ENCODE measurements around the gene USE1. TPM values are rescaled to one million over a fixed set of nuclear protein-coding genes. Genes with fewer than 3 reads are reported as not detected.

USE1 gene
- total and polyA plus RNA-seq, 2 experiments from 2014 or later, result 15.5 to 19.4 TPM

DNA sequence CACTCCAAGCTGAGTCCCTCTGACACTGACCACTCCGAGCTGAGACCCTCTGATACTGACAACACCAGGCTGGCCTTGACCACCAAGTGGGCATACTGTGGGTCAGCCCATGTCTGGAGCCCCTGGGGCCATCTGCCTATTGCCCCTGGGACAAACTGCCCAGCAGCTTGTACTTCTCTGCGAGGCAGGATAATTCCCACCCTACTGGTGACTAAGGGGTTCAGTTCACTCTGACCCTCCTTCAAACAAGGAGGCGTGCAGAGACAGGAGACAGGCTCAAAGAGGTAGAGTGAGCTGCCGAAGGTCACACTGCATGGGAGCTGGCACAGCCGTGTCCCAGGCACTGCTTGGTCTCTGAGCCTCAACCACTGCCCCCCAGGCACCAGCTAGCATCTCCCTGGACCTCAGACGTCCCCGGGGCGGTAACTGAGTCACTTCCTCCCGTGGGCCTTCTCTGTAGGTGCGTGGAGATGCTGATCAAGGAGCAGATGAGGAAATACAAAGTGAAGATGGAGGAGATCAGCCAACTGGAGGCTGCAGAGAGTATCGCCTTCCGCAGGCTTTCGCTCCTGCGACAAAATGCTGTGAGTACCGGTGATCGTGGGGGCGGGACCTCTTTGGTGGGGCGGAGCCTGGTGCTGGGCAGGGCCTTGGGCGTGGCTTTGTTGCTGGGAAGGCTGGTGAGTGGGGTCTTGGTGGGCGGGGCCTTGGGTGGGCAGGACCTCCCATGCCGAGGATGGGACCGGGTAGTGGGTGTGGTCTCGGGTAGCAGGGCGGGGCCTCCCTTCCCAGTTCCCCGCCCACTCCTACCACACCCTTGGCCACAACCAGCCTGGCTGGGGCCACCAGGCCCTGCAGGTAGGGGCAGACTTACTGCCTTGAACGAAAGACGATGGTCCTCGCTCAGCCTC, 5.8 kb upstream of the USE1 start:
- H3K27ac Mint-ChIP-seq, result no peak overlapping the region
- H3K4me2 ChIP-seq, result no peak overlapping the region

DNA sequence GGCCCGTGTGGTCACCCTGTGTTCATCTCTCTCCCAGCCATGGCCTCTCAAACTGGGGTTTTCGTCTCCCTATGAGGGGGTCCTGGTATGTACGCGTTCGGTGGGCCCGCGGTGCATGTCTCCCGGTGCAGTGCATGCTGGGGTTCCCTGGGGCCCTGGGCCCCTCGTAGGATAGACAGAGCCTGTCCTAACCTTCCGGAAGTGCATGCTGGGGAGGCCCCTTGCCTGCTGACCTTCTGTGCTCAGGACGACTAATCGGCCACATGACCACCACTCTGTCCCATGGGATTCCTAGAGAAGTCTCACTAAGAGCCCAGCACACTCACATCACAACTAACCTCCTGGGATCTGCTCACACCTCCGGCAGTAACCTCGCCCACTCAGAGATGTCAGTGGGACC, 4.9 kb upstream of the USE1 start:
- ATAC-seq (no peak), DNase-seq (ENCODE audit: low spot score) (no peak)
- no peak overlapping the region for H3K4me3 ChIP-seq
- no peaks in the 10 kb centered on the region for H3K36me3 ChIP-seq (ENCODE audit: insufficient read depth)
- H3K27ac ChIP-seq (ENCODE audit: low read depth), result 0 out of 2 replicates have a peak overlapping the region, but pooled peaks have one; percentile 45
- Mint-ChIP-seq H3K27me3 (ENCODE audit: insufficient read depth, low read depth, poor library complexity) (peaks cover 19% of the 10 kb centered on the region), H3K27ac (no peak overlapping the region), H3K4me3 (no peak overlapping the region; the same call in 2 of the 3 replicates), H3K36me3 (ENCODE audit: low read depth) (peaks cover 31% of the 10 kb centered on the region), H3K4me1 (peaks cover 16% of the 10 kb centered on the region), H3K9me3 (no peaks in the 10 kb centered on the region; the same call in 2 of the 3 replicates)
- H2AFZ ChIP-seq, result no peak overlapping the region
- no peak overlapping the region for H3K4me2 ChIP-seq
- no peaks in the 10 kb centered on the region for H3K79me2 ChIP-seq (replicated peaks; ENCODE audit: insufficient read depth)
- H3F3A ChIP-seq (replicated peaks; ENCODE audit: low read depth), result peaks cover 18% of the 10 kb centered on the region
- H4K20me1 ChIP-seq (replicated peaks; ENCODE audit: insufficient read depth), result no peaks in the 10 kb centered on the region
- peaks cover 9% of the 10 kb centered on the region for H3K4me1 ChIP-seq (ENCODE audit: insufficient read depth)
- H3K9me2 ChIP-seq (ENCODE audit: insufficient read depth), result no peaks in the 10 kb centered on the region
- H3K27me3 ChIP-seq (ENCODE audit: insufficient read depth), result no peaks in the 10 kb centered on the region
- TF ChIP-seq, protein P1, sequence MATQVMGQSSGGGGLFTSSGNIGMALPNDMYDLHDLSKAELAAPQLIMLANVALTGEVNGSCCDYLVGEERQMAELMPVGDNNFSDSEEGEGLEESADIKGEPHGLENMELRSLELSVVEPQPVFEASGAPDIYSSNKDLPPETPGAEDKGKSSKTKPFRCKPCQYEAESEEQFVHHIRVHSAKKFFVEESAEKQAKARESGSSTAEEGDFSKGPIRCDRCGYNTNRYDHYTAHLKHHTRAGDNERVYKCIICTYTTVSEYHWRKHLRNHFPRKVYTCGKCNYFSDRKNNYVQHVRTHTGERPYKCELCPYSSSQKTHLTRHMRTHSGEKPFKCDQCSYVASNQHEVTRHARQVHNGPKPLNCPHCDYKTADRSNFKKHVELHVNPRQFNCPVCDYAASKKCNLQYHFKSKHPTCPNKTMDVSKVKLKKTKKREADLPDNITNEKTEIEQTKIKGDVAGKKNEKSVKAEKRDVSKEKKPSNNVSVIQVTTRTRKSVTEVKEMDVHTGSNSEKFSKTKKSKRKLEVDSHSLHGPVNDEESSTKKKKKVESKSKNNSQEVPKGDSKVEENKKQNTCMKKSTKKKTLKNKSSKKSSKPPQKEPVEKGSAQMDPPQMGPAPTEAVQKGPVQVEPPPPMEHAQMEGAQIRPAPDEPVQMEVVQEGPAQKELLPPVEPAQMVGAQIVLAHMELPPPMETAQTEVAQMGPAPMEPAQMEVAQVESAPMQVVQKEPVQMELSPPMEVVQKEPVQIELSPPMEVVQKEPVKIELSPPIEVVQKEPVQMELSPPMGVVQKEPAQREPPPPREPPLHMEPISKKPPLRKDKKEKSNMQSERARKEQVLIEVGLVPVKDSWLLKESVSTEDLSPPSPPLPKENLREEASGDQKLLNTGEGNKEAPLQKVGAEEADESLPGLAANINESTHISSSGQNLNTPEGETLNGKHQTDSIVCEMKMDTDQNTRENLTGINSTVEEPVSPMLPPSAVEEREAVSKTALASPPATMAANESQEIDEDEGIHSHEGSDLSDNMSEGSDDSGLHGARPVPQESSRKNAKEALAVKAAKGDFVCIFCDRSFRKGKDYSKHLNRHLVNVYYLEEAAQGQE (IDR thresholded peaks at IDR 0.05; ENCODE audit: unreplicated experiment), result no peak
- no peak for TF ChIP-seq ZNF114 (CRISPR knock-in tag; IDR thresholded peaks at IDR 0.05)
- no peak for TF ChIP-seq JUNB (IDR thresholded peaks at IDR 0.05; ENCODE audit: unreplicated experiment)
- no peak for TF ChIP-seq EZH2 (IDR thresholded peaks at IDR 0.05; ENCODE audit: low read depth, unreplicated experiment)
- TF ChIP-seq ZNF331 (CRISPR knock-in tag; IDR thresholded peaks at IDR 0.05; ENCODE audit: low read depth), result no peak
- TF ChIP-seq, protein P2, sequence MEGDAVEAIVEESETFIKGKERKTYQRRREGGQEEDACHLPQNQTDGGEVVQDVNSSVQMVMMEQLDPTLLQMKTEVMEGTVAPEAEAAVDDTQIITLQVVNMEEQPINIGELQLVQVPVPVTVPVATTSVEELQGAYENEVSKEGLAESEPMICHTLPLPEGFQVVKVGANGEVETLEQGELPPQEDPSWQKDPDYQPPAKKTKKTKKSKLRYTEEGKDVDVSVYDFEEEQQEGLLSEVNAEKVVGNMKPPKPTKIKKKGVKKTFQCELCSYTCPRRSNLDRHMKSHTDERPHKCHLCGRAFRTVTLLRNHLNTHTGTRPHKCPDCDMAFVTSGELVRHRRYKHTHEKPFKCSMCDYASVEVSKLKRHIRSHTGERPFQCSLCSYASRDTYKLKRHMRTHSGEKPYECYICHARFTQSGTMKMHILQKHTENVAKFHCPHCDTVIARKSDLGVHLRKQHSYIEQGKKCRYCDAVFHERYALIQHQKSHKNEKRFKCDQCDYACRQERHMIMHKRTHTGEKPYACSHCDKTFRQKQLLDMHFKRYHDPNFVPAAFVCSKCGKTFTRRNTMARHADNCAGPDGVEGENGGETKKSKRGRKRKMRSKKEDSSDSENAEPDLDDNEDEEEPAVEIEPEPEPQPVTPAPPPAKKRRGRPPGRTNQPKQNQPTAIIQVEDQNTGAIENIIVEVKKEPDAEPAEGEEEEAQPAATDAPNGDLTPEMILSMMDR (conservative IDR thresholded peaks at IDR 0.05; ENCODE audit: low read depth in 2 of 2), result no peak
- TF ChIP-seq EZH2phosphoT487 (IDR thresholded peaks at IDR 0.05; ENCODE audit: unreplicated experiment), result no peak
- TF ChIP-seq CREB1 (CRISPR knock-in tag; IDR thresholded peaks at IDR 0.05; ENCODE audit: low read depth), result no peak
- TF ChIP-seq NANOG (IDR thresholded peaks at IDR 0.05; ENCODE audit: borderline replicate concordance), result no peak

More for the DNA sequence above, 5.8 kb upstream of the USE1 start:
- no peaks in the 10 kb centered on the region; the same call in 2 of the 3 replicates for H3K9me3 Mint-ChIP-seq
- peaks cover 13% of the 10 kb centered on the region for H3K27me3 Mint-ChIP-seq (ENCODE audit: insufficient read depth, low read depth, poor library complexity)
- Histone ChIP-seq H3K79me2 (replicated peaks; ENCODE audit: insufficient read depth) (no peaks in the 10 kb centered on the region), H3K4me3 (no peak overlapping the region), H3K9me2 (ENCODE audit: insufficient read depth) (no peaks in the 10 kb centered on the region), H3K36me3 (ENCODE audit: insufficient read depth) (no peaks in the 10 kb centered on the region), H3K27me3 (ENCODE audit: insufficient read depth) (no peaks in the 10 kb centered on the region), H3K4me1 (ENCODE audit: insufficient read depth) (peaks cover 9% of the 10 kb centered on the region), H3F3A (replicated peaks; ENCODE audit: low read depth) (peaks cover 15% of the 10 kb centered on the region), H3K27ac (ENCODE audit: low read depth) (peak overlapping the region; percentile 62; the same call in 1 of the 2 replicates), H4K20me1 (replicated peaks; ENCODE audit: insufficient read depth) (no peaks in the 10 kb centered on the region), H2AFZ (no peak overlapping the region; the same call in 1 of the 2 replicates)
- DNase-seq (ENCODE audit: low spot score) (peak; percentile 99), ATAC-seq (peak; percentile 88)
- H3K36me3 Mint-ChIP-seq (ENCODE audit: low read depth), result peaks cover 33% of the 10 kb centered on the region
- peak overlapping the region; percentile 61; the same call in 2 of the 3 replicates for H3K4me3 Mint-ChIP-seq
- peak; percentile 48; the same call in 1 of the 2 replicates for TF ChIP-seq POLR2AphosphoS5 (IDR thresholded peaks at IDR 0.05; ENCODE audit: low read depth)
- no peak for TF ChIP-seq ZNF114 (CRISPR knock-in tag; IDR thresholded peaks at IDR 0.05)
- peaks cover 12% of the 10 kb centered on the region for H3K4me1 Mint-ChIP-seq

All from GM23338 (cell line).